Measurements from ENCODE around the gene DYRK3. TPM values are rescaled to one million over a fixed set of nuclear protein-coding genes. Genes with fewer than 3 reads are reported as not detected.

Gene DYRK3
- total RNA-seq, 4 donors from 2014 or later: 0.85 to 1.8 (median 1.0) TPM

DNA sequence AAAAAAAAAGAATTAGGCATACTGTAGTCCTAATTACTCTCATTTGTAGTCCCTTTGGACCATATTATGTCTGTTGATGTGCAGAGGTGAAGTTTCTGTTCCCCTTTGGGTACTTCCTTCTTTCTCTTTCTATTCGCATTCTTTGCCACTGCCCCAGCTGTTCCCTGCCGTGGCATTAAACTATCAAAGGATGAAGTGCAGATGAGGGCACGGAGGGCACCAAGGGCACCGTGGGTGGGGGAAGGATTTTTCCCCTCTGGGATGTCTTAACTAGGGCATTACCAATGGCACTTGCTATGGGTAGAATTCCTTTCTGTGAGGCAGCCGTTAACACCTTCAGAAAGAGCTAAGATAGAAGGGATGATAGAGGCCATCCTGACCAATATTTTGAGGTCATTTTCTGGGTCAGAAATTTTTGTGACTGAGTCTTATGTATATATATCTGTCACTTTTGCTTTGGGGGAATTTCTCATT is 44.4 kb downstream of the DYRK3 start:
- H3K4me3 ChIP-seq: no peak overlapping the region
- no peaks in the 10 kb centered on the region for H3K36me3 ChIP-seq
- TF ChIP-seq, protein P1, sequence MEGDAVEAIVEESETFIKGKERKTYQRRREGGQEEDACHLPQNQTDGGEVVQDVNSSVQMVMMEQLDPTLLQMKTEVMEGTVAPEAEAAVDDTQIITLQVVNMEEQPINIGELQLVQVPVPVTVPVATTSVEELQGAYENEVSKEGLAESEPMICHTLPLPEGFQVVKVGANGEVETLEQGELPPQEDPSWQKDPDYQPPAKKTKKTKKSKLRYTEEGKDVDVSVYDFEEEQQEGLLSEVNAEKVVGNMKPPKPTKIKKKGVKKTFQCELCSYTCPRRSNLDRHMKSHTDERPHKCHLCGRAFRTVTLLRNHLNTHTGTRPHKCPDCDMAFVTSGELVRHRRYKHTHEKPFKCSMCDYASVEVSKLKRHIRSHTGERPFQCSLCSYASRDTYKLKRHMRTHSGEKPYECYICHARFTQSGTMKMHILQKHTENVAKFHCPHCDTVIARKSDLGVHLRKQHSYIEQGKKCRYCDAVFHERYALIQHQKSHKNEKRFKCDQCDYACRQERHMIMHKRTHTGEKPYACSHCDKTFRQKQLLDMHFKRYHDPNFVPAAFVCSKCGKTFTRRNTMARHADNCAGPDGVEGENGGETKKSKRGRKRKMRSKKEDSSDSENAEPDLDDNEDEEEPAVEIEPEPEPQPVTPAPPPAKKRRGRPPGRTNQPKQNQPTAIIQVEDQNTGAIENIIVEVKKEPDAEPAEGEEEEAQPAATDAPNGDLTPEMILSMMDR (IDR thresholded peaks at IDR 0.05 in 4 of 5, conservative IDR thresholded peaks at IDR 0.05 in 1 of 5): no peak
- TF ChIP-seq POLR2A (IDR thresholded peaks at IDR 0.05): no peak
- no peak overlapping the region for H3K27ac ChIP-seq
- in situ Hi-C loops (cut with MboI; ENCODE audit: low sequenced_read_pairs in 4 of 4): loop anchor here in 1 of 4 donors (25.0 kb wide), 1 partner anchor 1133 kb away; no protein-coding TSS in a partner anchor
- DNase-seq: no peak
- ATAC-seq: no peak
- no peaks in the 10 kb centered on the region for H3K27me3 ChIP-seq
- no peaks in the 10 kb centered on the region for H3K9me3 ChIP-seq
- intact Hi-C loops (cut with DNase I; ENCODE audit: low total_unique reads): no loop called here
- H3K4me1 ChIP-seq: peaks cover 14 to 16% of the 10 kb centered on the region in 2 donors

- in situ Hi-C loops (cut with MboI; ENCODE audit: low sequenced_read_pairs in 4 of 4) (loop anchor here in 1 of 4 donors (25.0 kb wide), 1 partner anchor 1132 kb away; no protein-coding TSS in a partner anchor), intact Hi-C loops (cut with DNase I; ENCODE audit: low total_unique reads) (no loop called here)
- H3K36me3 ChIP-seq: no peaks in the 10 kb centered on the region
- H3K9me3 ChIP-seq: no peaks in the 10 kb centered on the region
- no peak overlapping the region for H3K27ac ChIP-seq
- no peak overlapping the region for H3K4me3 ChIP-seq
- DNase-seq (no peak), ATAC-seq (no peak)
- H3K27me3 ChIP-seq: no peaks in the 10 kb centered on the region
- TF ChIP-seq POLR2A (IDR thresholded peaks at IDR 0.05): no peak
- H3K4me1 ChIP-seq: peaks cover 9 to 11% of the 10 kb centered on the region in 2 donors
These were observed 44.9 kb downstream of the DYRK3 start for GRCh38 chr1:206680279-206680678.

- Histone ChIP-seq H3K27ac (no peak overlapping the region), H3K4me1 (peaks cover 7 to 10% of the 10 kb centered on the region in 2 donors), H3K9me3 (no peaks in the 10 kb centered on the region), H3K4me3 (no peak overlapping the region), H3K36me3 (no peaks in the 10 kb centered on the region), H3K27me3 (no peaks in the 10 kb centered on the region)
- no peak for TF ChIP-seq POLR2A (IDR thresholded peaks at IDR 0.05)
- TF ChIP-seq, protein P1 (IDR thresholded peaks at IDR 0.05 in 4 of 5, conservative IDR thresholded peaks at IDR 0.05 in 1 of 5): no peak
- DNase-seq (no peak), ATAC-seq (no peak)
- in situ Hi-C loops (cut with MboI; ENCODE audit: low sequenced_read_pairs in 4 of 4): loop anchor here in 1 of 4 donors (25.0 kb wide), 1 partner anchor 1131 kb away; no protein-coding TSS in a partner anchor
- intact Hi-C loops (cut with DNase I; ENCODE audit: low total_unique reads): no loop called here
These were observed 46.0 kb downstream of the DYRK3 start for GRCh38 chr1:206681359-206681758.

DNA sequence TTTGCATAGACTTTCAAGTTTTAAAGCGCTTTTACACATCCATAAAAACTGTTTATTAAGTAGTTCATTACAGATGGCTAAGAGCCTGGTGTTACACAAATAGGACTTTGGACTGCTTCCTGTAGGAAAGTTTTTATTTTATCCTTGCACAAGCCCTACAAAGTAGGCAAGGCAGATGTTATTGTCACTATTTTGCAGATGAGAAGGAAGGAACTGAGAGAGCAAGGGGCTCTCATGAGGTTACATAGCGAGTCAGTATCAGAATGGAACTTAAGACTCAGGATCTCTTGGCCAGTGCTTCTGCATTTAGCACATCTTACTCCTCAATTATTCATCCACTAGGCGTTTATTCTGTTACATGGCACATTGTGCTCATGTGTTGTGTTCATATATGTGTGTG is 46.8 kb downstream of the DYRK3 start:
- Histone ChIP-seq H3K27ac (no peak overlapping the region), H3K4me1 (peaks cover 13 to 17% of the 10 kb centered on the region in 2 donors), H3K36me3 (no peaks in the 10 kb centered on the region), H3K27me3 (no peaks in the 10 kb centered on the region), H3K4me3 (no peak overlapping the region), H3K9me3 (no peaks in the 10 kb centered on the region)
- intact Hi-C loops (cut with DNase I; ENCODE audit: low total_unique reads): no loop called here
- no peak for ATAC-seq
- in situ Hi-C loops (cut with MboI; ENCODE audit: low sequenced_read_pairs in 4 of 4): loop anchor here in 1 of 4 donors (25.0 kb wide), 1 partner anchor 1130 kb away; no protein-coding TSS in a partner anchor
- no peak for DNase-seq
- TF ChIP-seq, protein P1 (IDR thresholded peaks at IDR 0.05 in 4 of 5, conservative IDR thresholded peaks at IDR 0.05 in 1 of 5): no peak
- no peak for TF ChIP-seq POLR2A (IDR thresholded peaks at IDR 0.05)

- no peak for DNase-seq
- Histone ChIP-seq H3K27me3 (no peaks in the 10 kb centered on the region), H3K9me3 (no peaks in the 10 kb centered on the region), H3K27ac (no peak overlapping the region), H3K4me1 (peaks cover 25 to 29% of the 10 kb centered on the region in 2 donors), H3K4me3 (no peak overlapping the region), H3K36me3 (no peaks in the 10 kb centered on the region)
- no peak for TF ChIP-seq POLR2A (IDR thresholded peaks at IDR 0.05)
- TF ChIP-seq, protein P1 (IDR thresholded peaks at IDR 0.05 in 4 of 5, conservative IDR thresholded peaks at IDR 0.05 in 1 of 5): no peak
- intact Hi-C loops (cut with DNase I; ENCODE audit: low total_unique reads) (no loop called here), in situ Hi-C loops (cut with MboI; ENCODE audit: low sequenced_read_pairs in 4 of 4) (loop anchor here in 1 of 4 donors (25.0 kb wide), 1 partner anchor 1129 kb away; no protein-coding TSS in a partner anchor)
- ATAC-seq: no peak
These were observed 48.0 kb downstream of the DYRK3 start for GRCh38 chr1:206683313-206683712.
